Smooth muscle cell (in vitro differentiated cells): ENCODE results near the gene IFI27. TPM values are rescaled to one million over a fixed set of nuclear protein-coding genes. Genes with fewer than 3 reads are reported as not detected.

Experiments used
- DNase-seq: peaks from one replicate; lab custom pipeline; 2025; ENCODE audit not compliant: unreplicated experiment; lab: John Stamatoyannopoulos, UW
- H2AFZ ChIP-seq: fragments of 200-600 bp; sonication (generic); 2 replicates; pipeline ENCODE4 v1.6.0; 2016; ENCODE audit warnings: antibody characterized with exemption, low read depth, mild to moderate bottlenecking
- H3F3A ChIP-seq: fragments of 200-600 bp; sonication (generic); 2 replicates; pipeline ENCODE4 v1.6.0; 2017; ENCODE audit warnings: antibody characterized with exemption, low read depth
- H3K27ac ChIP-seq: fragments of 200-600 bp; sonication (generic); 2 replicates; pipeline ENCODE4 v1.5.1; 2016; ENCODE audit warnings: low read depth, mild to moderate bottlenecking
- H3K27me3 ChIP-seq: fragments of 200-600 bp; sonication (generic); 2 replicates; pipeline ENCODE4 v1.6.1; 2016; ENCODE audit warnings: low read depth, mild to moderate bottlenecking
- H3K36me3 ChIP-seq: fragments of 200-600 bp; sonication (generic); 2 replicates; pipeline ENCODE4 v1.5.1; 2016; ENCODE audit warnings: low read depth
- H3K4me1 ChIP-seq: fragments of 200-600 bp; sonication (generic); 2 replicates; pipeline ENCODE4 v1.5.1; 2016; ENCODE audit warnings: low read depth
- H3K4me2 ChIP-seq: fragments of 200-600 bp; sonication (generic); 2 replicates; pipeline ENCODE4 v1.6.0; 2016; ENCODE audit warnings: mild to moderate bottlenecking
- H3K4me3 ChIP-seq: fragments of 200-600 bp; sonication (generic); 2 replicates; pipeline ENCODE4 v1.5.1; 2016; ENCODE audit warnings: mild to moderate bottlenecking
- H3K79me2 ChIP-seq: fragments of 200-600 bp; sonication (generic); 2 replicates; pipeline ENCODE4 v1.6.0; 2016; ENCODE audit warnings: low read depth, mild to moderate bottlenecking
- H3K9ac ChIP-seq: fragments of 200-600 bp; sonication (generic); 2 replicates; pipeline ENCODE4 v1.6.0; 2016; ENCODE audit warnings: low read depth
- H3K9me3 ChIP-seq: fragments of 200-600 bp; sonication (generic); replicated peaks from 2 replicates; pipeline ENCODE4 v1.5.1; 2016; ENCODE audit warnings: low read depth
- H4K20me1 ChIP-seq: fragments of 200-600 bp; sonication (generic); 2 replicates; pipeline ENCODE4 v1.6.0; 2016; ENCODE audit warnings: low read depth
- CTCF ChIP-seq: fragments of 200-600 bp; sonication (generic); IDR thresholded peaks from 2 replicates; pipeline ENCODE4 v1.5.1; 2017; ENCODE audit warnings: borderline replicate concordance, mild to moderate bottlenecking, antibody characterized with exemption; ENCODE audit not compliant: insufficient read depth, poor library complexity, severe bottlenecking
- WGBS: methylation state at CpG from one replicate; pipeline ENCODE4 v1.1.7; 2016; ENCODE audit warnings: low lambda C conversion rate; 5-methylcytosine and 5-hydroxymethylcytosine counted together
- polyA plus RNA-seq: library from polyadenylated mRNA; unstranded; fragments of >200 nt; fragmentation: Nextera tagmentation; extraction: Ambion mirVana; gene quantifications from 2 replicates; pipeline ENCODE4 v1.2.1, GENCODE V29; 2016
- total RNA-seq: library from RNA; depleted of rRNA; stranded (reverse); fragments of >200 nt; gene quantifications from 2 replicates; pipeline ENCODE4 v1.2.3, GENCODE V29; 2014

Gene IFI27
- total and polyA plus RNA-seq, 2 experiments from 2014 or later, result 0.40 to 3.1 TPM

GRCh38 chr14:94074534-94074933 is 36.0 kb upstream of the IFI27 start:
- Histone ChIP-seq H3K27me3 (no peaks in the 10 kb centered on the region), H3K9ac (no peak overlapping the region), H3K4me1 (peaks cover 22% of the 10 kb centered on the region), H3K4me2 (no peak overlapping the region), H3K27ac (no peak overlapping the region), H3F3A (no peaks in the 10 kb centered on the region), H3K9me3 (no peaks in the 10 kb centered on the region), H3K4me3 (no peak overlapping the region), H2AFZ (no peak overlapping the region), H3K79me2 (peaks cover 100% of the 10 kb centered on the region), H3K36me3 (peaks cover 6% of the 10 kb centered on the region), H4K20me1 (peaks cover 89% of the 10 kb centered on the region)
- 99% methylated on average over 3 of the region's 3 CpGs for WGBS
- DNase-seq, result no peak
- TF ChIP-seq CTCF, result no peak

GRCh38 chr14:94075008-94075407 is 35.5 kb upstream of the IFI27 start:
- H3K27ac ChIP-seq, result no peak overlapping the region
- 97% methylated on average over 2 of the region's 2 CpGs for WGBS

GRCh38 chr14:94077111-94077821 is 33.3 kb upstream of the IFI27 start:
- Histone ChIP-seq H3K9me3 (no peaks in the 10 kb centered on the region), H3K4me1 (peaks cover 31% of the 10 kb centered on the region), H3K79me2 (peaks cover 97% of the 10 kb centered on the region), H2AFZ (no peak overlapping the region), H3K36me3 (peaks cover 6% of the 10 kb centered on the region), H3K4me3 (peak overlapping the region; percentile 99), H3F3A (peaks cover 4% of the 10 kb centered on the region), H3K9ac (no peak overlapping the region), H4K20me1 (peaks cover 71% of the 10 kb centered on the region), H3K4me2 (peak overlapping the region; percentile 97), H3K27me3 (no peaks in the 10 kb centered on the region), H3K27ac (no peak overlapping the region)
- DNase-seq, result no peak
- WGBS, result 91% methylated on average over 7 of the region's 7 CpGs
- TF ChIP-seq CTCF, result no peak

More at GRCh38 chr14:94075008-94075407, 35.5 kb upstream of the IFI27 start:
- H3K4me2 ChIP-seq, result no peak overlapping the region
- DNase-seq, result no peak
- H3K9me3 ChIP-seq, result no peaks in the 10 kb centered on the region
- no peaks in the 10 kb centered on the region for H3K27me3 ChIP-seq
- H3K4me3 ChIP-seq, result no peak overlapping the region
- no peak overlapping the region for H2AFZ ChIP-seq
- H3K79me2 ChIP-seq, result peaks cover 100% of the 10 kb centered on the region
- H3F3A ChIP-seq, result no peaks in the 10 kb centered on the region
- H3K36me3 ChIP-seq, result peaks cover 6% of the 10 kb centered on the region
- no peak for TF ChIP-seq CTCF
- H3K4me1 ChIP-seq, result peaks cover 26% of the 10 kb centered on the region
- peaks cover 89% of the 10 kb centered on the region for H4K20me1 ChIP-seq
- H3K9ac ChIP-seq, result no peak overlapping the region

GRCh38 chr14:94077823-94078222 is 32.7 kb upstream of the IFI27 start:
- Histone ChIP-seq H3K4me3 (peak overlapping the region; percentile 99), H3K79me2 (peaks cover 97% of the 10 kb centered on the region), H3F3A (peaks cover 4% of the 10 kb centered on the region), H3K9me3 (no peaks in the 10 kb centered on the region), H3K27me3 (no peaks in the 10 kb centered on the region), H2AFZ (no peak overlapping the region), H3K4me1 (peaks cover 31% of the 10 kb centered on the region), H3K9ac (no peak overlapping the region), H3K36me3 (peaks cover 6% of the 10 kb centered on the region), H4K20me1 (peaks cover 67% of the 10 kb centered on the region), H3K27ac (no peak overlapping the region), H3K4me2 (peak overlapping the region; percentile 97)
- no peak for TF ChIP-seq CTCF
- no peak for DNase-seq
- WGBS, result 96% methylated on average over 5 of the region's 5 CpGs
